H1 (cell line): Measurements from ENCODE around the gene CX3CL1. TPM values are rescaled to one million over a fixed set of nuclear protein-coding genes. Genes with fewer than 3 reads are reported as not detected.

Source experiments
- CTCF ChIA-PET: fragments of 300-600 bp; sonication (Branson Sonifier 250); formaldehyde crosslinking; loops from one replicate; lab custom pipeline; 2021; ENCODE audit not compliant: partially characterized antibody; lab: Charles Lee
- POLR2A ChIA-PET: fragments of 300-600 bp; sonication (Branson Sonifier 250); formaldehyde crosslinking; loops from one replicate; lab custom pipeline; 2021; ENCODE audit warnings: inconsistent platforms; ENCODE audit not compliant: partially characterized antibody; lab: Charles Lee
- DNase-seq, 2 experiments: peaks; one replicate each; pipeline versions ENCODE4 v3.0.0 to v3.0.0-alpha.2; 2010 to 2022; ENCODE audit warnings: low spot score in 2 of 2, low read depth in 1 of 2, mixed read lengths in 1 of 2
- FAIRE-seq: peaks from 2 replicates; lab custom pipeline; 2011; peaks lifted over from hg19 to GRCh38; lab: Jason Lieb, UNC
- H2AFZ ChIP-seq: 2 replicates; pipeline ENCODE4 v1.8.1; 2012; ENCODE audit warnings: low read length, inconsistent platforms
- H2AK5ac ChIP-seq: 2 replicates; pipeline ENCODE4 v1.6.1; 2013; ENCODE audit warnings: low read depth, low read length
- H2BK120ac ChIP-seq: replicated peaks from 2 replicates; pipeline ENCODE3; 2013; ENCODE audit warnings: low read depth, low read length, inconsistent platforms
- H2BK12ac ChIP-seq: 2 replicates; pipeline ENCODE4 v1.6.1; 2013; ENCODE audit warnings: low read depth, low read length
- H2BK15ac ChIP-seq: 2 replicates; pipeline ENCODE4 v1.6.1; 2013; ENCODE audit warnings: low read length
- H2BK20ac ChIP-seq: 2 replicates; pipeline ENCODE4 v1.6.1; 2013; ENCODE audit warnings: low read length
- H2BK5ac ChIP-seq: 2 replicates; pipeline ENCODE4 v1.6.1; 2013; ENCODE audit warnings: low read depth, low read length
- H3K14ac ChIP-seq: 2 replicates; pipeline ENCODE4 v1.6.1; 2013; ENCODE audit warnings: inconsistent platforms; ENCODE audit not compliant: insufficient read length
- H3K18ac ChIP-seq: 2 replicates; pipeline ENCODE4 v1.6.1; 2013; ENCODE audit warnings: low read length; ENCODE audit errors: extremely low read depth
- H3K23ac ChIP-seq: 2 replicates; pipeline ENCODE4 v1.6.1; 2013; ENCODE audit warnings: inconsistent platforms; ENCODE audit not compliant: insufficient read length
- H3K23me2 ChIP-seq: 2 replicates; pipeline ENCODE4 v1.6.1; 2013; ENCODE audit warnings: low read depth, low read length
- H3K27ac ChIP-seq: 2 replicates; pipeline ENCODE4 v1.6.1; 2011; ENCODE audit warnings: low read depth, low read length, inconsistent platforms
- H3K27me3 ChIP-seq, 4 experiments: replicated peaks in 1 of 4; 1 replicate in 1 of 4; 2 replicates in 3 of 4; pipeline versions ENCODE4 v1.6.1 to v1.8.1; 2011 to 2013; ENCODE audit warnings: low read length in 3 of 4, mild to moderate bottlenecking in 3 of 4, inconsistent platforms in 2 of 4, mixed read lengths in 2 of 4, moderate library complexity in 1 of 4; ENCODE audit not compliant: control insufficient read depth in 3 of 4, insufficient read depth in 3 of 4; ENCODE audit errors: extremely low read depth in 1 of 4
- H3K36me3 ChIP-seq, 4 experiments: 2 replicates each; pipeline versions ENCODE4 v1.6.1 to v1.8.1; 2011 to 2013; ENCODE audit warnings: mild to moderate bottlenecking in 4 of 4, low read length in 3 of 4, moderate library complexity in 2 of 4, control low read depth in 1 of 4, inconsistent platforms in 1 of 4; ENCODE audit not compliant: insufficient read depth in 4 of 4, control insufficient read depth in 2 of 4
- H3K4ac ChIP-seq: replicated peaks from 2 replicates; pipeline ENCODE3; 2013; ENCODE audit warnings: low read length, low read depth, mixed read lengths, inconsistent platforms; ENCODE audit not compliant: insufficient read length
- H3K4me1 ChIP-seq, 4 experiments: replicated peaks in 1 of 4; 1 replicate in 1 of 4; 2 replicates in 3 of 4; pipeline versions ENCODE4 v1.6.1 to v1.8.1; 2011 to 2013; ENCODE audit warnings: low read length in 3 of 4, inconsistent platforms in 2 of 4, mixed read lengths in 1 of 4; ENCODE audit not compliant: insufficient read depth in 4 of 4, control insufficient read depth in 3 of 4
- H3K4me2 ChIP-seq, 2 experiments: 2 replicates each; pipeline versions ENCODE4 v1.6.1 to v1.8.1; 2011 to 2013; ENCODE audit warnings: low read depth in 2 of 2, low read length in 2 of 2, control low read depth in 1 of 2, inconsistent platforms in 1 of 2, mild to moderate bottlenecking in 1 of 2; ENCODE audit not compliant: insufficient read depth in 1 of 2
- H3K4me3 ChIP-seq, 4 experiments: fragments of 200-600, 300-600 bp in 1 of 4; sonication (generic), shearing (Covaris generic), sonication (Bioruptor Twin) in 1 of 4; 2 replicates each; pipeline versions ENCODE4 v1.5.1 to v1.8.1; 2011 to 2016; ENCODE audit warnings: low read length in 4 of 4, low read depth in 3 of 4, control low read depth in 2 of 4, inconsistent platforms in 2 of 4, mild to moderate bottlenecking in 2 of 4, mixed read lengths in 1 of 4, moderate library complexity in 1 of 4; ENCODE audit not compliant: insufficient read depth in 2 of 4; ENCODE audit errors: extremely low read depth in 1 of 4
- H3K56ac ChIP-seq: replicated peaks from 2 replicates; pipeline ENCODE3; 2013; ENCODE audit warnings: low read depth, mild to moderate bottlenecking, mixed read lengths, low read length, inconsistent platforms; ENCODE audit not compliant: insufficient read length
- H3K79me1 ChIP-seq: 2 replicates; pipeline ENCODE4 v1.6.1; 2013; ENCODE audit warnings: low read depth, low read length, control low read depth
- H3K79me2 ChIP-seq, 2 experiments: 2 replicates each; pipeline versions ENCODE4 v1.6.1 to v1.8.1; 2012 to 2013; ENCODE audit warnings: low read length in 2 of 2, mild to moderate bottlenecking in 2 of 2, inconsistent platforms in 1 of 2; ENCODE audit not compliant: insufficient read depth in 2 of 2, control insufficient read depth in 1 of 2
- H3K9ac ChIP-seq, 4 experiments: replicated peaks in 1 of 4; 1 replicate in 1 of 4; 2 replicates in 3 of 4; pipeline versions ENCODE4 v1.6.1 to v1.8.1; 2011 to 2013; ENCODE audit warnings: low read depth in 3 of 4, low read length in 3 of 4, control low read depth in 2 of 4, mild to moderate bottlenecking in 2 of 4, moderate library complexity in 2 of 4, inconsistent platforms in 1 of 4; ENCODE audit errors: extremely low read depth in 1 of 4
- H3K9me3 ChIP-seq, 2 experiments: 2 replicates each; pipeline versions ENCODE4 v1.6.1 to v1.8.1; 2012 to 2013; ENCODE audit warnings: mild to moderate bottlenecking in 2 of 2, moderate library complexity in 2 of 2, control low read depth in 1 of 2, inconsistent platforms in 1 of 2, low read depth in 1 of 2, low read length in 1 of 2, mixed read lengths in 1 of 2; ENCODE audit not compliant: insufficient read depth in 2 of 2
- H4K20me1 ChIP-seq, 2 experiments: replicated peaks in 1 of 2; 2 replicates each; pipeline versions ENCODE3 to v1.8.1; 2011 to 2013; ENCODE audit warnings: inconsistent platforms in 2 of 2, low read length in 2 of 2, mild to moderate bottlenecking in 1 of 2; ENCODE audit not compliant: insufficient read depth in 2 of 2, control insufficient read depth in 1 of 2
- H4K5ac ChIP-seq: 2 replicates; pipeline ENCODE4 v1.6.1; 2013; ENCODE audit warnings: low read length, low read depth, mixed read lengths, inconsistent platforms; ENCODE audit not compliant: insufficient read length
- H4K8ac ChIP-seq: 2 replicates; pipeline ENCODE4 v1.8.0; 2013; ENCODE audit warnings: mild to moderate bottlenecking, moderate library complexity, low read length, inconsistent platforms; ENCODE audit not compliant: insufficient read depth; ENCODE audit errors: extremely low read depth
- H4K91ac ChIP-seq: replicated peaks from 2 replicates; pipeline ENCODE3; 2013; ENCODE audit warnings: low read length, mixed read lengths, inconsistent platforms; ENCODE audit not compliant: insufficient read length
- CTCF ChIP-seq, 3 experiments: IDR thresholded peaks; 1 replicate in 2 of 3; 2 replicates in 1 of 3; pipeline versions ENCODE4 v1.5.1 to v1.6.1; 2011; ENCODE audit warnings: low read length in 3 of 3, mild to moderate bottlenecking in 3 of 3, inconsistent platforms in 2 of 3, low read depth in 1 of 3, moderate library complexity in 1 of 3; ENCODE audit not compliant: insufficient read depth in 1 of 3; ENCODE audit errors: control extremely low read depth in 1 of 3
- RAD21 ChIP-seq, 2 experiments: IDR thresholded peaks in 1 of 2; conservative IDR thresholded peaks in 1 of 2; 2 replicates each; pipeline ENCODE4 v1.6.1; 2011; ENCODE audit warnings: low read depth in 2 of 2, low read length in 2 of 2, improper control_type of control experiment in 1 of 2, inconsistent platforms in 1 of 2, mild to moderate bottlenecking in 1 of 2, moderate library complexity in 1 of 2
- SIRT6 ChIP-seq: IDR thresholded peaks from one replicate; pipeline ENCODE4 v1.7.1; 2012; ENCODE audit warnings: low read length, inconsistent platforms
- WGBS, 2 experiments: shearing (Covaris generic) in 1 of 2; methylation state at CpG; one replicate each; pipeline versions ENCODE4 v1.1.6 to v1.1.7; 2013 to 2015; ENCODE audit warnings: low lambda C conversion rate in 2 of 2, mixed read lengths in 2 of 2, inconsistent platforms in 1 of 2, low coverage in 1 of 2, missing lambda C conversion rate in 1 of 2; ENCODE audit not compliant: insufficient replicate concordance in 2 of 2, insufficient coverage in 1 of 2, insufficient read length in 1 of 2; ENCODE audit errors: extremely low coverage in 1 of 2, missing lambda C conversion rate in 1 of 2; 5-methylcytosine and 5-hydroxymethylcytosine counted together
- polyA plus RNA-seq, 7 experiments: library from polyadenylated mRNA; depleted of rRNA in 3 of 7; stranded (reverse) in 5 of 7; unstranded in 2 of 7; fragments of >200 nt in 5 of 7; fragments of 200-250 nt in 2 of 7; gene quantifications; 1 replicate in 5 of 7; 2 replicates in 1 of 7; 4 replicates in 1 of 7; pipeline versions ENCODE4 v1.2.1 to v1.2.3, GENCODE V29; 2011 to 2013; ENCODE audit warnings: missing spikeins in 2 of 7, mixed read lengths in 2 of 7
- total RNA-seq: library from RNA; stranded (reverse); fragmentation: NEBNext Ultra II Directional; extraction: Animal tissue kit (Norgen Biotek cat#: 25700); gene quantifications from 2 replicates; pipeline ENCODE4 v1.2.1, GENCODE V29; 2021

CX3CL1 gene
- total and polyA plus RNA-seq, 2 of the 8 experiments (the other 6 are each of a cell fraction or from before 2014, with no cell fraction given) = 1.4 to 3.0 TPM

- Histone ChIP-seq H4K20me1 (peaks cover 0 to 2% of the 10 kb centered on the region in 2 experiments), H2BK12ac (no peak overlapping the region), H3K23me2 (no peaks in the 10 kb centered on the region), H3K56ac (no peak overlapping the region), H4K8ac (no peak overlapping the region), H3K79me2 (no peaks in the 10 kb centered on the region), H3K4me2 (no peak overlapping the region), H3K79me1 (no peaks in the 10 kb centered on the region), H3K27ac (no peak overlapping the region), H2BK20ac (no peak overlapping the region), H2BK15ac (no peak overlapping the region), H3K18ac (no peak overlapping the region; the same call in 1 of the 2 replicates), H3K36me3 (peaks cover 0 to 2% (median 1%) of the 10 kb centered on the region in 4 experiments; a peak in 2 of 8 replicates), H2AFZ (no peak overlapping the region), H3K9ac (no peak overlapping the region), H3K4me3 (no peak overlapping the region), H4K91ac (no peak overlapping the region)
- DNase-seq (peak in 1 of 2 experiments; percentile 60), FAIRE-seq (no peak)
- TF ChIP-seq CTCF (IDR thresholded peaks at IDR 0.05; ENCODE audit: control extremely low read depth in 1 of 3, insufficient read depth in 1 of 3, low read depth in 1 of 3, low read length in 3 of 3) (peak; percentile 56 to 73 (median 61)), RAD21 (IDR thresholded peaks at IDR 0.05 in 1 of 2, conservative IDR thresholded peaks at IDR 0.05 in 1 of 2; ENCODE audit: low read depth in 2 of 2, low read length in 2 of 2) (peak; percentile 71 to 77), SIRT6 (no peak)
- TF ChIP-seq, all 59 proteins: peak for 2
- H3K9me3 ChIP-seq = no peaks in the 10 kb centered on the region
- no peaks in the 10 kb centered on the region for H3K27me3 ChIP-seq
- WGBS, 2 experiments = 65% methylated on average over 10 of the region's 10 CpGs; no CpG with 5 or more reads in 1 of the 2 experiments
- no peak overlapping the region for H2AK5ac ChIP-seq
- ChIA-PET POLR2A (interaction anchor here (0.9 to 1.6 kb wide), 4 partner anchors 11 to 236 kb away, joined by 4 to 6 read pairs (median 5); partner anchors contain the start of genes CIAPIN1, COQ9, PSME3IP1 and RSPRY1), CTCF (interaction anchor here (0.6 to 19.2 kb wide), 27 partner anchors 9 to 219 kb away, joined by 3 to 513 read pairs (median 3); partner anchors contain the start of gene POLR2C)
- H3K4ac ChIP-seq = no peak overlapping the region
- no peak overlapping the region for H3K23ac ChIP-seq
- H2BK120ac ChIP-seq = no peak overlapping the region
- H3K14ac ChIP-seq = no peak overlapping the region
- no peak overlapping the region for H2BK5ac ChIP-seq
- H3K4me1 ChIP-seq = peaks cover 0 to 5% (median 1%) of the 10 kb centered on the region in 4 experiments; a peak in 3 of 7 replicates
- H4K5ac ChIP-seq = no peak overlapping the region
Measured at GRCh38 chr16:57422026-57422944, 50.0 kb downstream of the CX3CL1 start.
